PC-3 (cell line): ENCODE measurements around the gene CACNA1B.

Source experiments
- CTCF ChIP-seq: fragments of 300-600 bp; sonication (generic); conservative IDR thresholded peaks from 2 replicates; pipeline ENCODE4 v1.5.1; 2017; ENCODE audit warnings: antibody characterized with exemption, low read depth, mild to moderate bottlenecking, low read length
- EZH2 ChIP-seq: fragments of 300-600 bp; sonication (generic); IDR thresholded peaks from one replicate; pipeline ENCODE4 v1.6.1; 2017; ENCODE audit warnings: antibody characterized with exemption, mild to moderate bottlenecking, low read length; ENCODE audit not compliant: unreplicated experiment
- EZH2phosphoT487 ChIP-seq: fragments of 300-600 bp; sonication (generic); IDR thresholded peaks from 2 replicates; pipeline ENCODE4 v1.6.1; 2018; ENCODE audit warnings: mild to moderate bottlenecking, antibody characterized with exemption, low read length, borderline replicate concordance

GRCh38 chr9:137970098-137970497 is 92.5 kb downstream of the CACNA1B start:
- TF ChIP-seq EZH2 (no peak), EZH2phosphoT487 (no peak), CTCF (no peak)
